NCI-H2081 (cell line): ENCODE measurements around the gene EDNRB.
"Not testable (repeated sequence)": the region's sequence is repeated elsewhere in the genome, so short reads cannot be mapped to it uniquely, and the experiment has no call there.

Experiments
- DNase-seq, 2 experiments: peaks; one replicate each; lab custom pipeline; 2025; lab: John Stamatoyannopoulos, UW

The EDNRB gene

DNA sequence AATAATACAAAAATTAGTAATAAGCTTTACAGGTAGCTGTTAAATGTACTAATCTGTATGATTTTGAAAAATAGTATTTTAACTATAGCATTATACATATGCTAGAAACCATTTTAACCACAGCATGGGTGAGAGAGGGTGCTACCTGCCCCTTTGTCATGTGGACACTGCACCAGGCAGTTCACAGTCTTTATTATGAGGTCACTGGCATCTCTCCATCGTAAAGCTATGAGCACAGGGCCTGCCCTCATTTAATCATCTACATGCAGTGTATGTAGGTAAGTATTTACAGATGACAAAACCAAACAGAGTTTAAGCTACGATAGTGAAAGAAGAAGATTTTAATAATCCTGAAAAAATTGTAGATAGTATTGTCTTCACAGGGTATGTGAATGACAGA is 21.7 kb downstream of the EDNRB start:
- DNase-seq, result no peak

DNA sequence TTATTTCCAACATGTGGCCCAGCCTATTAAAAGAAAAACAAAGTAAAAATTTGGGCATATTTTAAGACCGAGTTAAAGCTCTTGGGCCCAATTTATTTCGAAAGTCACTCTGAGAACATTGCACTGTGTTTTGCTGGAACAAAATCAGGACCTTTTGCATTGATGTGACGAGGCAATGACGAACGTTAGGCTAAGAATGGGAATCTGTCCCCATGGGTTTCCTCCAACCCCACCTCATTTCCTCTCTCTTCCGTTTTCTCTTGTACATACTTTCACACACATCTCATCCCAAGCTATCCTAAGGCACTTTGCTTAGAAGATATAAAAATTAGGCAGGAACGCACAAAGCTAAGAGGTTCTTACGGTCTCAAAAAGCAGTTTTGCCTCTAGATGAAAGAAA is 22.1 kb downstream of the EDNRB start:
- DNase-seq, result no peak

DNA sequence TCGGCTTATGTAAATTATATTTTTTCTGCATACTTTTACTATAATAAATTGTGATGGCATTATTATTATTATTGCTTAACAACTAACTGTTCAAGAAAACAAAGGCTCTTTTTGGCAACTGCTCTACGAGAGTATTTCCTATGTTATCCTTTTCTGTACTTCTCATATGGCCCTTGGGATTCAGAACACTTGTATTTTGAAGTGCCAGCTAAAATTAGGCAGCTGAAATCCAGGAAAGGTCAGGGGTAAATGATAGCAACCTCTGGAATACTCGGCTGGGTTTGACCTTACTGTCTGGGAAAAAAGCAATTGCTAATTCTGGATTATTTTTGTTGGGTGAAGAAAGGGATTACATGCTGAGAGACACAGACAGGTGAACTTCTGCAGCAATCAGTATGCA is 23.9 kb downstream of the EDNRB start:
- no peak for DNase-seq

DNA sequence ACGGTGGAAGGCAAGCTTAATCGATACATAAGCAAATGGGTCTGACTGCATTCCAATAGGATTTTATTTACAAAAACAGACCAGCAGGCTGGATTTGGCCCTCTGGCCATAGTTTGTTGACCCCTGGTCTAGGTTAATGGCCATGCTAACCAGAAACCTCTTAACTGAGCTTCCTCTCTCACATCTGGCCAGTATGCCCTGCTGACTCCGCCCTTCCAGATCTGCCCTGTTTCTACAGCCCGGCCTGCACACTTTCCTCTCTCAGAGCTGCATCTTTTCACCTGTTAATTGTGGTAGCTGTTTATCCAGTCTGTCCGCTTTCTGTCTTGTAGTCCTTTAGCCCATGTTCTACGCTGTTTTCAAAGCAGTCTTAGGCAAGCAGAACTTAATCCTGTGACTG is 25.6 kb downstream of the EDNRB start:
- DNase-seq, result no peak

DNA sequence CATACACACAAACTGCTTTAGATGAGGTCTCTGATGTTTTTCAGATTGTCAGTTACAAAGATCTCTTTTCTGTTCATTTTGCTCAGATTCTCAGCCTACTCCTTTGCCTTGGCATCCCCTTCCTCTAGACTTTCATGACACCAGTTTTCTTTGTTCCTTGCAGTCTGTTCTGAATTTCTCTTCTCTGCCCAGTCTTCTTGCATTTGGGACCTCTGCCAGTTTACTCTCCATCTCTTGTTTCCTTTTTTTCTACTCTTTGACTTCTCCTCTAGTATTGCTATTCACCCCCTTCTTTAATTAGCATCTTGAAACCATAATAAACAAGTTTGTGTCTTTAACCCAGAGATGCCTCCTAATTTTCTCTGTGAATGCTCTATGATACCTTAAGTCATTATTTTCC is 26.1 kb downstream of the EDNRB start:
- DNase-seq, result no peak

DNA sequence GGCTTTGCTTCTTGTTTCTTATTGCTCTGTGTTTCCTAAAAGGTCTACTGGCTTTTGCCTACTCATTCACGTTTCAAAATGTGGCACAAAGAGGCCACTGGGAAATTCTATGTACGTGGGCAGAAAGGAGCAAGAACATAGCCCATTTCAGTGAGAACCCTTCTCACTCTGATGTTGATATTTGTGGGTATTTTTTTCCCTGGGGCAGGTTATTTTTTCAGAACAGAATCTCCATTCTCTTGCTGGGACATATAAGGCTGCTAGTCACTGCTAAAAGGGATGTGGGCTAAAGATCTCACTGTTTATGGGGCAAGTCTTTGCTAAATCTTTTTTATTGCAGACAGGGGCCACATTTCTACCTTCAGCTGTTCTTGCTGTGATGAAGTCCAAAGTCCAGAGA is 27.1 kb downstream of the EDNRB start:
- no peak for DNase-seq

DNA sequence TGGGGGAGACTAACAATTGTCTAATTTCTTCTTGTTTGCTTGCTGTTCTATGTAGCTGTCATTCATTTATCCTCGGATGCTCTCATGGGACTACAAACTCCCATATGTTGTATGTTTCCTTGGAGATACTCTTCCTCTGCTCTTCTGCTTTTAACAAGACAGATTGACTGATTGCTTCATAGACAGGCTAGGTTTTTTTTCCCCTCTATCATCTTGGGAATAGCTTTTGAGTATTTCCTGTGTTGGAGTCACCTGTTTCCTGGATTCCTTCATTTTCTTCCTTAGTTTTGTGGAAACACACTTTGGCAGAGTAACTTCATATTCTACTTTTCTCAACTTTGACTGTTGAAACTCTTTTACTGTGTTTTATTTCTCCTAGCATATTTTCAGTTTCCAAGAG is 27.6 kb downstream of the EDNRB start:
- DNase-seq, result no peak

DNA sequence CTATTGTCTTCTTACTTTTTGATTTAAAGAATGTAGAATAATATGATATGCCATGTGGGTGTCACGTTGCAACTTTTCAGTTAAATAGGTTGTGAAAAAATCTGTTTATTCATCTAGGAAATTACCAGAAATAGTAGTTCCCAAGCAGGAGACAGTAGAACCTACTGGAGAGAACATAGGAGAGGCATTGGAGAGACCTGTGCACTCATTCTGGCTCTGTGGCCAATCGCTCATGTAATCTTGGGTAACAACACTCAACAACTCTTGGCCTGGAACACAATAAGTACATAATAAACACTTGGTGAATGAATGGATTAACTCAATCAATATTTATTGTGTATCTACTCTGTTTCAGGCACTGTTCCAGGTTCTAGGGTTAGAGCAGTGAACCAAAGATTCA is 35.3 kb downstream of the EDNRB start:
- DNase-seq, result no peak

DNA sequence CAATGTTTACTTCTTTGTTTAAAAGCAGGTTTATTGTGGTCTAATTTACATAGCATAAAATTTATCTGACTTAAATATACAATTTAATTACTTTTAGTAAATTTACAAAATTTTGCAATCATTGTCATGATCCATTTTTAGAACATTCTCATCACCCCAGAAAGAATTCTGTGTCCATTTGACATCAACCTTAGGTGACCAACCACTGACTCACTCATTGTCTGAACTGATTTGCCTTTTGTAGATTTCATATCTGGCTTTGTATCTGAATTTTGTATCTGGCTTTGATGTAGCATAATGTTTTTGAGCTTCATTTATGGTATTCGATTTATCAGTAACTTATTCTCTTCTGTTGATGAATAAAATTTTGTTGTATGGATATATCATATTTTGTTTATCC is 40.4 kb downstream of the EDNRB start:
- DNase-seq, result no peak

DNA sequence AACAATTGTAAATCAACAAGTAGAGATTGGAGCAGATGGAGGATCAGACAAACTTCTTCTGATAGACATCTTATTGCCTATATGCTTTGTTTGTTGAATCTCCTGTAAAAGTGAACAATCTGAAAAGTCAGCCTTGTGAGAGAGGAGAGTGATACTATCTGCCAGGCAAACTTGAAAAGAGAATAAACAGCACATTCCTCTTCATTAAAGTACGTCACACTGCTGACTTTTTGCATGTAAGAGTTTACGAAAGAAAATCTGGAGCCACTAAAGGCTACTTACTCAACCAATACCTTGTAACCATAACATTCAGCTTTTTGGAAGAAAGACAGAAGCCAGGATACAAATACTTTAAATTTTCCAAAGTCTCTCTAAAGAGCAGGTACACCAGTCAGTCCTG is 42.5 kb downstream of the EDNRB start:
- no peak for DNase-seq

DNA sequence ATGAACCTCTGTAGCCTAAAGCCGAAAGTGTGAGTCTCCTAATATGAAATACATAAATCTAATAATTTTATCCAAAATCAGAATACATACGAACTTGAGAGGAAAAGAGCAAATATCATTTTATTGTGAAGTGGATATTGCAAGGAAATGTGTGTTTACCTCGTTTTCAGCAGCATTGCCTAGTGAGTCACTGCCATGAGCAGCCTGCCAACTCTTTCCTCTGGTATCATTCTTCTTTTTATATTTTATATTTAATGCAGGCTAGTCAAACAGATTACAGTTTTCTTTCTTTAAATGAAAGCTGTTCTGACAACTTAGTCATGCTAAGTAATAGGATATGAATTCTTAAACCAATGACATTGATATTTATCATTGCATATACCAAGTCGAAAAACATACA is 44.2 kb downstream of the EDNRB start:
- DNase-seq, result no peak

DNA sequence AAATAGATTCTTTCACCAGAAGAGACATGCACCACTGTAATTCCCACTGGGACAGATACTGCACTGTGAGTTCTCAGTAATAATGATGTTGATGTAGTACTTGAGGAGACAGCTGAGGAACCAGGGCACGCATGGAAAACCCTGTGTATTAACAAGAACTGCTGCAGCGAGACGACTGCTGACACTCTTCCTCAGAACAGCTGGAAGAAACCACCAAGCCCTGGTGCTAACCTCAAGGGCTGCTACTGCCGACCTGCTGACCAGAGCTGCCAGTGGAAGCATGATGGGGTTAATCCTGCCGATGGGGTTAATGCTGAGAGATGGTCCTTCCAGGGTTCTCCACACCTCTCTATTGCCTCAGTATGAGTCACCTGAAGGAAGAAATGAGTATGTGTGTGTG is 45.6 kb downstream of the EDNRB start:
- no peak for DNase-seq

DNA sequence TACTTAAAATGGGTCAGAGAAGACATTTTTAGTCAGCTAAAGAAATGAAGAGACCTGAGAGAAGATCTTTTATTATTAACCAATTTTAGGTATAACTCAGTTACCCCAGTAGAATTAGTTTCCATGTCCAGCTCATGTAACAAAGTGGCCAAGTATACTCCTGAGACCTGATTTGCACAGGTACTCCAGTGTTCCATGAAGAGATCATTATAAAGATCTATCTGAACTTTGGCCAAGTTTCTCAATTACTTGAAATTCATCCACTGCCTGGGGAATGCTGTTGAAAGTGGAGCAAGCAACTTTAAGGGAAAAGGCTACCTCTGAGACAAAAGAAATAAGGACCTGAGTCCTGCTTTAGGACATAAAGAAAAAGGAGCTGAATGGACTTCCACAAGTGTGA is 47.0 kb downstream of the EDNRB start:
- DNase-seq, result no peak

DNA sequence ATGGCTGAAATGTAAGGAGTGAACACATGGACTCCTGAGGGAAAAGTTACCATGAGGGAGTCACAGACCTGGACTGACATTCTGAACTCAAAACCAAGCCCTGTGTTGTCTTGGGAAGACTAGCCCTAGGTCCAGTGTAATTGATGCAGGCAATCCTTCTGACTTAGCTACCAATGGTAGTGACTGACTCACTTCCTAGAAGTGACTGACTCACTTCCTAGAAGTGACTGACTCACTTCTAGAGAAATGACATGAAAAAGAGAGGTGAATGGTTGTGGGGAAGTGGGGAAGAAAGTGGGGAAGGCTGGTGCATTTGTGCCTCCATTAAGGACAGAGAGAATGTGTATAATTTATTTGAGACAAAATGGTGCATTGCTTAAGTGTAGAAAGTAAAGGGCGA is 49.9 kb downstream of the EDNRB start:
- no peak for DNase-seq

DNA sequence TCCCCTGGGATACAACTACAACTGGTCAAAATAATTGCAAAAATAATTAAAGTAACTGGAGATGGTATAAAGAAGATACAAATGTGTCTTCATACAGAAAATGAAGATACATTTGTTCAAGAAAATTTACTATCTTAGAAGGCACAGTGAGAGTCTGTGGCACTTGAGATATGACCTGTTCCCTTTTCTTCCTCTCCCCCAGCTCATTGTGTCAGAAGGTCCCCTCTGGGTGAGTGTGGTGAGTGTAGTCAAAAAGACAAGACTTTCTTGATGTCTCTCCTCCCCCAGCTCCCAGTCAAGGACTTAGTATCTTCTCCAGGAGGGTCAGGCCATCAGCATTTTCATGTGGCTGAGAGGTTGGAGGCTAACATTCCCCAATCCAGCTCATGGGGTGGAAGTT is 51.7 kb downstream of the EDNRB start:
- DNase-seq, result no peak

DNA sequence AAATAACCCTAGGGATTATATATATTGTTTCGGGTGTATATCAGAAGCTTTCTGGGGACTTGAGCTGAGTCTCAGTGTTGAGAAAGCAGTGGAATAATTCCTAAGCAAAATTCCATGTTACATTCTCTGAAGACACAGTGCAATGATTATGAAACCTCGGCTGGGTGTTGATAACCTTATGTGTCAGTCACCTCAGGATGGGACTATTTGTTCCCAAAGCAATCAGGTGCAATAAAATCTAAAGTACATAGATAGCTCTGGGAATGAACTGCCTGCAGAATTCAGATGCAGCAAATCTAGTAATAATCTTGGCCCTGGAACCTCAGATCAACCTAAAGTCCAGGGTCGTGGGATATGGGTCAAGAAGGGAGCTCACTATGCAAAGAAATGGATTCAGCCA is 53.0 kb downstream of the EDNRB start:
- DNase-seq, result no peak

DNA sequence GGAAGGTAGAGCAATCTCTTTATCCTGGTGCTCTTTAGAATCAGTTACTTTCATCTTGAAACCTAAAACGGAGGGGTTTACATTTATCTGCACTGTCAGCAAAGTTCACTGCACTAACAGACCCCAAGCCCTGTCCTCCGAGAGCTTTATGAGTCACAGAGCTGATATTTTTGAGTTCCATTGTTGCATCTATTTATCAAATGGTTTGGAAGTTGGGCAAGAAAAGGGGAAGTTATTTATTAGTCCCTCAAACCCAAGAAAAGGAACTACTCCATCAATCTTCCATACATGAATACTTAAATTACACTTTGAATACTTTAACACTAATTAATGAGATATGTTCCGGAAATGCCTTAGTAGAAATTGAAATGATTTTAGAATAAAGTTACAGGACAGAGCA is 55.5 kb downstream of the EDNRB start:
- no peak for DNase-seq

DNA sequence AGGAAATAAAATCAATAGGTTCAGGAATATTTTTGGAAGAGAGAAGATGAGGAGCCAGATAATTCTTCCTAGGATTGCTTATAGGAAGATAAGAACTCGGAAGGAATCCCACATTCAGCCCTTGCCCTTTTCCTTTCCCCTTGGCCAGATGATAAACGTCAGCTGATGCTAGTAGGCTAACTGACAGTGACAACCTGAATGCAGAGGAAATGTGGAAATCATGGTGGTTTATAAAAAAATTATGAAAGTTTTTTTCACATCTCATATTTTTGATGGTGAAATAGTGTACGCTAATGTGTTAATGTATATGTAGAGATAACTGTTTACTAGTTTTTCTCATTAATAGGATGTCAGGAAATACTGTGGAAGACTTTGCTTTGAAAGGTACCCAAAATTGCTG is 56.9 kb downstream of the EDNRB start:
- DNase-seq, result no peak

DNA sequence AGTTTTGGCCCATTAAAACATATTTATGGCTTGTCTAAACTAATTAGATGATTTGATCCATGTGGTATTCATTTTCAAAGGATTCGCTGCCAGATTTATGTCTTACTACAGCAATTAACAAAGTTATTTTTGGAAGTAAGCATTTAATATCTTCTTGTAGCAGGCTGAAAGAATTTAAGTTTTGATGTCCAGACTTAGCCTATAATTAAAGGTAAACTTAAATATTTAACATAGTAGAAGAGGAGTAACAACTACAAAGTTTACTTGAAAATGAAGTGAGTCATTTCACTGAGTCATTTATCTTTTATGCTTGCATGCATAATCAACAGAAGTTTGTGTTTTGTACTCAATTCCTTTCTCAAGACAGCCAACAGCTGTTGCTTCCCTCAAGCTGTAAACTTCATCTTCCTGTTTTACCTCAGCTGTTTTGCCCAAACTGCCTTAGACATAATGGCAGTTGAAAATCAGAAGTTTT is 58.1 kb downstream of the EDNRB start:
- no peak for DNase-seq

DNA sequence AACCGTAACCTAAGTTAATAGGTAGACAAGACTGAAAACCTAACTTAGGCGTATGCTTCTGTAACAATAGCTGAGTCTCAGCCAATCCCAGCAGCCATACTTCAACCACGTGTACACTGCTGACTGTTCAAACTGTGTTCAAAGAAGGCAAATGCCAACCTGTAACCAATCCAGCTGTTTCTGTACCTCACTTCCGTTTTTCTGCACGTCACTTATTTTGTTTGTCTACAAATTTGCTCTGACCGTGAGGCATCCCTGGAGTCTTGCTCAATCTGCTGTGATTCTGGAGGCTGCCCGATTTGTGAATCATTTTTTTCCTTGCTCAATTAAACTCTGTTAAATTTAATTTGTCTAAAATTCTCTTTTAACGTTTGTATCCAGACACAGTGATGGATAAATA is 59.2 kb downstream of the EDNRB start:
- no peak for DNase-seq

DNA sequence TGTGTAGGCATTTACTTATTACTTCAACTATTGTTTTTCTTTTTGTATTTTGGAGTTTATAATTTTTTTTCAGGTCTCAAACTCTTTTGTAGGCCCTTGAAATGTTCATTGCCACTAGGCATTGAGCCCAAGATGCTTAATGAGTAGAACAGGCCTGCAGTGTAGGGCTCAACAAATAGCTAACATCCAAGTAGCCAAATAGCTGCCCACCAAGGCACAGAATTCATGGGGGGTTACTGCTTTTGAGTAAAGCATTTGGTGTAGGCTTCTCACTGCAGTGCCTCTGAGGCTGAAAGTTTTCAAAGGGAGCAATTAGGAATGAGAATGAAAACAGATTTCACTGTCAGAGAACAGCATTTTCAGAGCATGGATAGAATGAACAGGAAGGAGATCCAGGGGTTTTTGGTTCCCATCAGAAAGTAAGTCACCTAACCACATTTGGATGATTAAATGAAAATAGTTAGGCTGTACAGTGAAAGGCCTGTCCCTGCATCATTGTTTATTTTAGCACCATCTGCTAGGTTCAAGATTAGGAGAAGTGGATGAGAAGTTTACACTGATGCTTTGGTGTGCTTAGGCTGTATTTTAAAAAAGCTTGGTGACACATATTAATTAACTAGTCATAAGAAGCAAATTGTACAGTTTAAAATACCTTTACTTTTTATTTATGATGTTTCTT is 61.0 kb downstream of the EDNRB start:
- DNase-seq, result no peak

DNA sequence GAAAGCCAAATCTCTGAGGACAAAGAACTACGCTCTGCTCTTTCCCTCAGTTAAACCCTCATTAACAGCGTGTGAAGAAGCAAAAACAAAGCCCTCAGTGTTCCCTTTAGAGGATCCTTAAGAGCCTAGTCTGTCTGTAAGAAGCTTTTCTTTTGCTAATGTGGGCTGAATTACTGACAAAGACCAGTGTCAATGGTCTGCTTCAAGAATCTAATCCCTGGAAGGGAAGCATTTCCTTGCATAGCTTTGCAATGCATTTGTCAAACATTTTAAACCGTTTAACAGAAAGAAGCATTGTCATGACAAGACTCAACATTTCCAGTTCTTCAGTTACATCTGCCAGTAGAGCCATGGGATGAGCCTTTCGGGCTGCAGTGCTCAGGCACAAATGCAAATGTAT is 64.9 kb downstream of the EDNRB start:
- DNase-seq, result no peak

DNA sequence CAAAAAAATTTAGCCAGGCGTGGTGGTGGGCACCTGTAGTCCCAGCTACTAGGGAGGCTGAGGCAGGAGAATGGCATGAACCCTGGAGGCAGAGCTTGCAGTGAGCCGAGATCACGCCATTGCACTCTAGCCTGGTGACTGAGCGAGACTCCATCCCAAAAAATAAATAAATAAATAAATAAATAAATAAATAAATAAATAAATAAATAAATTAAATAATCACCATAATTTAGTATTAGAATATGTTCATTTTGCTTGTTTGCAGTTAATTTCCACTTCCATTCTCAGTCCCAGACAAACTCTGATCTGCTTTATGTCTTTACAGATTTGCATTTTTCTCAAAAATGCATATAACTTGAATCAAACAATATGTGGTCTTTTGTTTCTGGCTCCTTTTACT is 70.6 kb downstream of the EDNRB start:
- DNase-seq, result not testable (repeated sequence)

DNA sequence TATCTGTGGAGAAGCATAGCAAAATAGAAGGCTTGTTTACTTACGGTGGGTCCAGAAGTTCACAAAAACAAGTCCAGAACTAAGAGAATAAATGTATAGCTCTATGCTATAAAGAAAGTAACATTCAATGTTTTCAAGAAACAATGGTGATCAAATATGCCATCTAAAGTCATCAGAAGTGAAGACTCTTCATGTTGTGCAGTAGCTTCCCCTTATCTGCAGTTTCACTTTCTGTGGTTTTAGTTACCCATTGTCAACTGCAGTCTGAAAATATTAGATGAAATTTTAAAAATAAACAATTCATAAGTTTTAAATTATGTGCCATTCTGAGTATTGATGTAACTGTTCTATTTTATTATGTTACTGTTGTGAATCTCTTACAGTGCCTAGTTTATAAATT is 72.5 kb downstream of the EDNRB start:
- DNase-seq, result no peak
